Activated naive CD8-positive, alpha-beta T cell treated with anti-CD3 and anti-CD28 coated beads, Interleukin-2, amount 50 U/mL, for 16 hours (primary cell): ENCODE results near the gene EMILIN1.

Experiments used
- DNase-seq: peaks from one replicate; pipeline ENCODE4 v3.0.0-alpha.2; 2020; ENCODE audit warnings: low read depth, low spot score

EMILIN1 gene

DNA sequence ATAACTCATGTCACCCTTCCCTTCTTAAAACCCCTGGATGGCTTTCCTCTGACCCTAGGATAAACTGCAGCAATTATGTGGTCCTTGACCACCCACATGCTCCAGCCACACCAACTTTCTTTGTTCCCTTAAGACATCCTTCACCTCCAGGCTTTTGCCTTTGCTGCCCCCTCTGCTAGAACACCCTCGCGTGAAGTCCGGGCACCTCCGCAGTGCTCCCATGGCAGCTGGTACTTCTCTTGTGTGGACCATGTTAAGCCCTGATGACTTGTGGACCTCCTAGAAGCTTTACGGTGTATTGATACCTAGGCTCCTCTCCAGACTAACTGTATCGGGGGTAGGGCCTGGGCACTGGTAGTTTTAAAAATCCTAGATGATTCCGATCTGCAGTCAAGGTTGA lies 44.4 kb downstream of the EMILIN1 start:
- DNase-seq = no peak

DNA sequence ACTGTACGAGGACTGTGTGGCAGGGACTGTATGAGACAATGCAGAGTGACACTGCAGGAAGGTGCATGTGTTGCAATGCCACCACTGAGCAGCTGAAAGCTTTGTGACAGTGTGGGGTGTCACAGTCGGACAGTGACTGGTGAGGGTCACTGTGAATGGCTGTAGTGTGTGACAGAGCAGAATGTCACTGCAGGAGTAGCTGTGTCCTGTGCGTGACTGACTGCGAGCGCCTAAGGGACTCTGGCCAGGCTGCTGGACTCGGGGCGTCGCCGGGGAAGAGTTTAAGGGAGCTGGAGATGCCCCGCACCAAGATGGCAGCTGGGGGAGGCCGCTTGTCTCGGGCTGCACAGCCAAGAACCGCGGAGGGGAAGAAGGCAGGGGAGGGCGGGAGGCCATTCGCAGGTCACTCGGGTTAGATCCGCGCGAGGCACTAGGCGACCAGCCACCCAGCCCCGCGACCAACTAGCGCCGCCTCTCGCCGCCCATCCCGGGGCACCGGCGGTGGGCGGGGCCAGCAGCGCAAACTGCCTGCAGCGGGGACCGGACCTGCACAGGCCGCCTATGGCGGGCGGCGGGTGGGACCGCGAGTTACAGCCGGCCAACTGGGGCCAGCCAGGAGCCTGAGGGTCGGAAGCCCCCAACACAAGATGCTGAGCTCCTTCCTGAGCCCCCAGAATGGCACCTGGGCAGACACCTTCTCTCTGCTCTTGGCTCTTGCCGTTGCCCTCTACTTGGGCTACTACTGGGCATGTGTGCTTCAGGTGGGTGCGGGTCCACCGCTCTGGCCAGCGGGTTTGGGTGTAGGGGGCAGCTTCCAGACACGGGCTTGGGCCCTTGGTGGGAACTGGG lies 45.1 kb downstream of the EMILIN1 start, which contains the start of gene ABHD1:
Gene ABHD1 (plus strand): TSS at position 514 of the 849 bp plus-strand sequence. CDS start 134 bp downstream, at position 648.
- no peak for DNase-seq

DNA sequence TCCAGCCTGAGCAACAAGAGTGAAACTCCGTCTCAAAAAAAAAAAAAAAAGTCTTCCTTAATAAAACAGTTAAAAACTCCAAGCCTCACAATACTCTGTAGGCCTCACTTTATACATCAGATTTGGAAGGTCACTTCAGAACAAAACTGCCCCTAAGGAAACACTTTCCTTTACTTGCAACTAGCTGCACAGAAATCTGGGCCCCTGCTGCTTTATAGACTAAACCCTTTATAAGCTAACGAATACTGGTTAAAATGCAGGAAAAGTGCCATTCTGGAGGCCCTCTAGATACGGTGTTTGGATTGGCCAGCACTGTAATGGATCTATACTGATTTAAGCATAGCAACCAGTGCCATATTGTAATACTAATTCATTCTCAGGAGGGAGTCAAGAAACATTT lies 46.7 kb downstream of the EMILIN1 start:
- DNase-seq = no peak

- DNase-seq = no peak
Observed at GRCh38 chr2:27126252-27126710, 47.9 kb downstream of the EMILIN1 start.

- no peak for DNase-seq
Observed at GRCh38 chr2:27127883-27128667, 49.7 kb downstream of the EMILIN1 start.

GRCh38 chr2:27128668-27129571 lies 50.5 kb downstream of the EMILIN1 start:
- no peak for DNase-seq

GRCh38 chr2:27130396-27130795 lies 52.0 kb downstream of the EMILIN1 start:
- DNase-seq = no peak

GRCh38 chr2:27131429-27131828 lies 53.0 kb downstream of the EMILIN1 start:
- no peak for DNase-seq

DNA sequence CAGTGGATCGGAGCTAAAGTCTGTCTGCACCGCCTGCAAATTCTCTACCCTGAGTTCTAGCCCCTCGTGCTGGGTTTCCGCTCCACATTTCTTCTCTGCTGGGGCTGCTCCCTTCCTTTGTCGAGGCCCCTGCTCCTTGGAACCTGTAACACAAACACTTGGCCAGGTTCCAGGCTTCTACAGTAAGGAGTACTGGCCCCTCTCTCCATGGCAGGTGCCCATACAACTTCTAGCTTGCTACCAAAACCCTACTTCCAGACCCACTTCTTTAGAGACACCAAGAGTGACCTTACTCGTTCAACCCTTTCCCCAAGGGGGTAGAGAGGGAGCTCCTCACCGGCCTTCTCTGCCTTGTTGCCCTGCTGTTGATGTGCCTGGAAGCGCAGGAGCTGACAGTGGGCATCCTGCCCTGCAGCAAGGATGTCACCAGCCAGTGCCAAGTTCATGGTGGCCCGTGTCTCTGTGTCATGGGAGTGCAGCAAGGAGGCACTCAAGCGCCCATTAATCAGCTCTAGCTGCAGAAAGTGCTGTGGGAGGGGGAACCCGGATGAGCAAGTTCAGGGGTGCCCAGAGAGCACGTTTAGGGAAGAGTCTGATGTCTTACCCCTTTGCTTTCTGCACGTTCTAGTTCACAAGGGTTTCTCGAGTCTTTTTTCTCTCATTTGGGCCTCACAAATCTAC lies 54.9 kb downstream of the EMILIN1 start:
- DNase-seq = no peak

GRCh38 chr2:27133905-27134780 lies 55.7 kb downstream of the EMILIN1 start, which contains the start of gene PREB:
Gene PREB (minus strand): TSS chr2:27134636. CDS start chr2:27134421, 215 bp downstream.
- peak; percentile 98 for DNase-seq

DNA sequence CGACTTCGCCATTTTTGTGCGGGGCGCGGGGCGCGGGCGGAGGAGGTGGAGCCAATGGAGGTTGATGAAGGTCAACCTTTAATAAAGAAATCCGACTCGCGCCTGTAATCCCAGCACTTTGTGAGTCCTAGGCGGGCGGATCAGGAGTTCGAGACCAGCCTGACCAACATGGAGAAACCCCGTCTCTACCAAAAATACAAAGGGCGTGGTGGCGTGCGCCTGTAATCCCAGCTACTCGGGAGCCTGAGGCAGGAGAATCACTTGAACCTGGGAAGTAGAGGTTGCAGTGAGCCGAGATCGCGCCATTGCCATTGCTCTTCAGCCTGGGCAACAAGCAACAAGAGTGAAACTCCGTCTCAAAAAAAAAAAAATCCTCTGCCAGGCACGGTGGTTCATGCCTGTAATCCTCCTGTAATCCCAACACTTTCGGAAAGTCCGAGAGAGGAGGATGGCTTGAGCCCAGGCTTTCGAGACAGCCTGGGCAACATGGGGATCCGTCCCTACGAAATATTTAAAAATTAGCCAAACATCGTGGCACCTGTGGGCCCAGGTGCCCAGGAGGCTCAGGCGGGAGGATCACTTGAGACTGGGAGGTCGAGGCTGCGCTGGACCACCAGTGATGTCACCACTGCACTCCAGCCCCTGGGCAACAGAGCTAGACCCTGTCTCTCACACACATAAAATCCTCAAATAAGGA lies 56.5 kb downstream of the EMILIN1 start:
- DNase-seq = no peak

DNA sequence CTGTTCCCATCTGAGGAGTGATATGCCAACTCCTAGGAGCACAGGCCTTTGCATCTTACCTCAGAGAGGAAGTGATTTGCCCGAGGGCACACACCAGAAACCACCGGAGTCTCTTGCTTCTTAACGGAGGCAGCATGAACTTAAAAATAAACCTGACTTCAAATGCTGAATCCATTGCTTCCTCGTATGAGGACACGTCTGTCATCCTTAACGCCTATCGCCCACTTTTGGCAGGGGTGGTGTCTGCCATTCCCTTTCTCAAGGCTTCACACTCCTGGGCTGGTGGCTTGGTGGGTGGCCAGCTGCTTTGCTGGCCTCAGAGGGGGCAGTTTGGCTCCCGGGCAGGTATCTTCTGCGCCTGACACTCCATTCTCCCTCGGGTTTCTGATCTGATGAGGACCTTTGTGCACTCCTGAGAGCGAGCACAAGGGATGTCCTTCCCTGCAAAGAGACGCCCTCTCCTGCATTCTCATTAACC lies 57.1 kb downstream of the EMILIN1 start:
- no peak for DNase-seq
